ENCODE data around the gene GHRL.

The GHRL gene

GRCh38 chr3:10315771-10316344 is 23.1 kb upstream of the GHRL start:
- Histone ChIP-seq H3K4me3 (no peak overlapping the region), H3K27ac (no peak overlapping the region), H4K20me1 (peaks cover 80% of the 10 kb centered on the region), H3K4me1 (peaks cover 23% of the 10 kb centered on the region), H3K36me3 (peaks cover 86% of the 10 kb centered on the region), H3K9me3 (no peaks in the 10 kb centered on the region), H3K4me2 (no peak overlapping the region), H3K27me3 (no peaks in the 10 kb centered on the region), H3K9ac (no peak overlapping the region)
- TF ChIP-seq Cebpa-rat (IDR thresholded peaks at IDR 0.05): no peak

GRCh38 chr3:10315101-10315500 is 22.4 kb upstream of the GHRL start:
- TF ChIP-seq Cebpa-rat (IDR thresholded peaks at IDR 0.05): no peak
- Histone ChIP-seq H3K9me3 (no peaks in the 10 kb centered on the region), H4K20me1 (peaks cover 79% of the 10 kb centered on the region), H3K27me3 (no peaks in the 10 kb centered on the region), H3K36me3 (peaks cover 94% of the 10 kb centered on the region), H3K4me2 (no peak overlapping the region), H3K27ac (no peak overlapping the region), H3K4me3 (no peak overlapping the region), H3K4me1 (peaks cover 24% of the 10 kb centered on the region), H3K9ac (no peak overlapping the region)

DNA sequence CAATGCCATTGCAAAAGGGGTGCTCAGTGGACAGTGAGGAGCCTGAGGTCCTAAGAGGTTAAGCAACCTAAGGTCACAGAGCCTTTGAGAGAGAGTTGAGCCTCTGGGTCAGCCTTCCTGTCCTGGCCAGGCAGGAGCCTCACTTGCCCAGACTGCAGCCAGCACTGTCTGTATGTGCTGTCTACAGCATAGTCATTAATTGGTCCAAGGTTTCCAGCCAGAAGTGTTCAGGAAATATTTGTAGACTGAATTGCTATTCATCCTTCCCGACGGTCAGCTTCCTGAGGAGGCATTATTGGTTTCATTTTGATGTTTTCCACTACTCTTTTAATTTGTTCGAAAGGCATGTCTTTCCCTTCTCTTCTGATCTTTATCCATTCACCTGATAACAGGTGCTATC is 20.1 kb upstream of the GHRL start:
- Histone ChIP-seq H3K4me2 (no peak overlapping the region), H3K9ac (no peak overlapping the region), H3K4me3 (no peak overlapping the region), H3K27me3 (no peaks in the 10 kb centered on the region), H3K9me3 (no peaks in the 10 kb centered on the region), H4K20me1 (peaks cover 61% of the 10 kb centered on the region), H3K36me3 (peaks cover 100% of the 10 kb centered on the region), H3K27ac (no peak overlapping the region), H3K4me1 (peaks cover 13% of the 10 kb centered on the region)
- TF ChIP-seq Cebpa-rat (IDR thresholded peaks at IDR 0.05): no peak

DNA sequence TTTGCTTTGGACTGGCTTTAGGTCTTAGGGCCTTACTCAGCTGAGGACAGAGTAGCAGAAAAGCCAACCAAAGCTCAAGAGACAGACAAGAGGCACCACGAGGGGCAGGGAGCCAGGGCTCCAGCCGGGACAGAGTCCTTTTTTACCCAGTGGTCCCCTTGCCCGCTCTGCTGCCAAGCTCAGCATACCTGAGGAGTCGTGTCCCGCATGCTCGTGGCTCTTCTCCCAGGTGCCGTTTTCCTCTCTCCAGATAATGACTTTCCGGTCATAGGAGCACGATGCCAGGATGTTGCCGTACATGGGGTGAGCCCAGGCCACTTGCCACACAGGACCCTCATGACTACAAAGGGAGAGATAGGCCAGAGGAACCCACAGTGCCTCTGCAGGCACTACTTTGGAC is 19.6 kb upstream of the GHRL start:
- Histone ChIP-seq H3K4me3 (no peak overlapping the region), H3K9me3 (no peaks in the 10 kb centered on the region), H3K27me3 (no peaks in the 10 kb centered on the region), H3K27ac (no peak overlapping the region), H4K20me1 (peaks cover 56% of the 10 kb centered on the region), H3K4me1 (peaks cover 11% of the 10 kb centered on the region), H3K4me2 (no peak overlapping the region), H3K9ac (no peak overlapping the region), H3K36me3 (peaks cover 100% of the 10 kb centered on the region)
- TF ChIP-seq Cebpa-rat (IDR thresholded peaks at IDR 0.05): no peak

DNA sequence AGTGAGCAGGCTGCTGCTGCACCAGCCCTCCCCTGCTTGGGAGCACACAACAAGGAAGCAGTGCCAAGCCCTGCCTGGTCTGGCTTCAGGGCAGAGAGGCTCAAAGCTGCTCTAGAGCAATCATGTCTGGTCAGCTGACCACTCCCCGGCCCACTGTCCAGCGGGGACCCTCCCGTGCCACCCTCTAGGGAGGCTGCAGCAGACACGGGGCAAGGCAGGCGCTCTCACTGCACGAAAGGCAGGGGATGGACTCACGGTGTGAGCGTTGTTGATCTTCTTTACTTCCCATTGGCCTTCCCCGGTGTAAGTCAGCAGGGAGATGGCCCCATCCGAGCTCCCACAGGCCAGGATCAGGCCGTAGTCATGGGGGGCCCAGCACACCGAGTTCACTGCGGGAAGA is 19.0 kb upstream of the GHRL start:
- TF ChIP-seq Cebpa-rat (IDR thresholded peaks at IDR 0.05): no peak
- no peak overlapping the region for H3K4me3 ChIP-seq
- no peak overlapping the region for H3K4me2 ChIP-seq
- peaks cover 100% of the 10 kb centered on the region for H3K36me3 ChIP-seq
- H3K9ac ChIP-seq: no peak overlapping the region
- no peaks in the 10 kb centered on the region for H3K27me3 ChIP-seq
- peaks cover 11% of the 10 kb centered on the region for H3K4me1 ChIP-seq
- H3K9me3 ChIP-seq: no peaks in the 10 kb centered on the region
- peaks cover 49% of the 10 kb centered on the region for H4K20me1 ChIP-seq
- no peak overlapping the region for H3K27ac ChIP-seq

GRCh38 chr3:10310578-10310977 is 17.8 kb upstream of the GHRL start:
- peaks cover 41% of the 10 kb centered on the region for H4K20me1 ChIP-seq
- no peaks in the 10 kb centered on the region for H3K9me3 ChIP-seq
- peaks cover 100% of the 10 kb centered on the region for H3K36me3 ChIP-seq
- H3K27me3 ChIP-seq: no peaks in the 10 kb centered on the region
- H3K4me1 ChIP-seq: peaks cover 11% of the 10 kb centered on the region
- H3K4me2 ChIP-seq: no peak overlapping the region
- peak overlapping the region; percentile 48; the same call in 1 of the 2 replicates for H3K9ac ChIP-seq
- H3K27ac ChIP-seq: no peak overlapping the region
- H3K4me3 ChIP-seq: no peak overlapping the region
- no peak for TF ChIP-seq Cebpa-rat (IDR thresholded peaks at IDR 0.05)

DNA sequence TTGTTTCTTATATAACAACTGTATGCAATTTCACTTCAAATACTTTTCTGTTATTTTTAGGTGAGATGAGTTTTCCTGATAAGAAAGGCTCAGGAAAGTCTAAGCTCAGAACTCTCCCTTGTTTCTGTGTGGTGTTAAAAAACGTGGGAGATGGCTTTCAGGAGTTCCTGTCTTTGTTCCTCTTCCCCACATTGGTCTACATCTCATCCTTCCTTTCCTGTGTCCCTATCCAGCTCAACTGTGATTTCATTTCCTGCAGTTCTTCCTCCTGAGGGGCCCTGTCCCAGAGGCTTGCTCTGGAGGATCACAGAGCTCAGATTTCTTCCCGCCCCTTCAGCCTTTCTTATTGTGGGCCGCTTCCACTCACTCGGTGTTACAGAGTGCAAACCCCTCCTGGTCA is 17.0 kb upstream of the GHRL start:
- Histone ChIP-seq H3K9ac (peak overlapping the region; percentile 48; the same call in 1 of the 2 replicates), H3K9me3 (no peaks in the 10 kb centered on the region), H3K36me3 (peaks cover 100% of the 10 kb centered on the region), H3K4me2 (no peak overlapping the region), H3K27ac (peak overlapping the region; percentile 27; the same call in 1 of the 2 replicates), H3K4me3 (no peak overlapping the region), H3K27me3 (no peaks in the 10 kb centered on the region), H3K4me1 (peaks cover 11% of the 10 kb centered on the region), H4K20me1 (peaks cover 47% of the 10 kb centered on the region)
- no peak for TF ChIP-seq Cebpa-rat (IDR thresholded peaks at IDR 0.05)

DNA sequence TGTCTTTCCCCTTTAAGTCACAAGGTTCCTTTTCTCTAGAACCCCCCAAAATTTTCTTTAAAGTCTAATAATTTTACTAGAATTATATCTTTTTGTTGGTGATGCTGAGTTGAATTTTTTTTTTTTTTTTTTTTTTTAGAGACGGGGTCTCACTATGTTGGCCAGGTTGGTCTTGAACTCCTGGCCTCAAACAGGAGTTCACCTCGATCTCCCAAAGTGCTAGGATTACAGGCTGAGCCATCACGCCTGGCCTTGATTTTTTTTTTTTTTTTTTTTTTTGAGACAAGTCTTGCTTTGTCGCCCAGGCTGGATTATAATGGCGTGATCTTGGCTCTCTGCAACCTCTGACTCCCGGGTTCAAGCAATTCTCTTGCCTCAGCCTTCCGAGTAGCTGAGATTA is 15.9 kb upstream of the GHRL start:
- peaks cover 100% of the 10 kb centered on the region for H3K36me3 ChIP-seq
- H4K20me1 ChIP-seq: peaks cover 43% of the 10 kb centered on the region

GRCh38 chr3:10306156-10306555 is 13.4 kb upstream of the GHRL start:
- no peaks in the 10 kb centered on the region for H3K27me3 ChIP-seq
- no peak for TF ChIP-seq Cebpa-rat (IDR thresholded peaks at IDR 0.05)
- peaks cover 18% of the 10 kb centered on the region for H3K4me1 ChIP-seq
- H3K36me3 ChIP-seq: peaks cover 100% of the 10 kb centered on the region
- H3K27ac ChIP-seq: no peak overlapping the region
- no peak overlapping the region for H3K4me3 ChIP-seq
- no peak overlapping the region for H3K9ac ChIP-seq
- no peaks in the 10 kb centered on the region for H3K9me3 ChIP-seq
- peaks cover 21% of the 10 kb centered on the region; the same call in 1 of the 2 replicates for H4K20me1 ChIP-seq
- H3K4me2 ChIP-seq: no peak overlapping the region

More for the DNA sequence above, 15.9 kb upstream of the GHRL start:
- H3K4me2 ChIP-seq: no peak overlapping the region
- peaks cover 11% of the 10 kb centered on the region for H3K4me1 ChIP-seq
- H3K9me3 ChIP-seq: no peaks in the 10 kb centered on the region
- no peak overlapping the region for H3K27ac ChIP-seq
- no peaks in the 10 kb centered on the region for H3K27me3 ChIP-seq
- no peak for TF ChIP-seq Cebpa-rat (IDR thresholded peaks at IDR 0.05)
- H3K4me3 ChIP-seq: no peak overlapping the region
- H3K9ac ChIP-seq: no peak overlapping the region

DNA sequence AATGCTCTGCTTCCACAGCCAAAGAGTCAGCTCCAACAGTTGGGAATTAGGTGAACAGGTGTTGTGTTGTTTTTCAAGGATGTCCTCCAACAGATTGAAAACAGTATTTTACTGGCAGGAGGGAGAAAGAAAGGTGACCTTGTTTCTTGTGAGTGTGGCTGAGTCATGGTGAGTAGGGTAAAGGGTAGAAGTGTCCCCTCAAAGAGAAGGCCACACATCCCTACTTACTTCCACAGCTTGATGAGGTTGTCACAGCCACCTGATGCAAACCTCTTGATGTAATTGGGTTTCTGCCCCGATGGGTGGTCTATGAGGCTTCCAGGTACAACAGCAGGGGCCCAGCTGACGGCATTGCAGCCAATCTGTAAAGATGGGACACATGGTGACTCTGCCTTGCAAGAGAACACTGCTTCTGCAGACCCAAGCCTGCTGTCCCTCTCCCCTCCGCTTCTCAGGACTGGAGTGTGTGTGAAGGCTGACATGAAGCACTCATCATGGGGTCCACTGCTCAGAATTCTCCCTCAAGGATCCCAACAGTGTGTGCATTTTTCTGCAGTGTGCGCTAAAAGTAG is 12.7 kb upstream of the GHRL start:
- Histone ChIP-seq H3K9me3 (no peaks in the 10 kb centered on the region), H3K4me1 (peaks cover 25% of the 10 kb centered on the region), H3K4me3 (no peak overlapping the region), H3K36me3 (peaks cover 100% of the 10 kb centered on the region), H3K27ac (no peak overlapping the region), H4K20me1 (peaks cover 21% of the 10 kb centered on the region), H3K27me3 (no peaks in the 10 kb centered on the region), H3K4me2 (no peak overlapping the region), H3K9ac (no peak overlapping the region)
- TF ChIP-seq Cebpa-rat (IDR thresholded peaks at IDR 0.05): no peak

Data from BLaER1 (cell line).